GM12875 (cell line): Measurements from ENCODE around the gene RIIAD1.

Source experiments
- H3K4me3 ChIP-seq: one replicate; pipeline ENCODE4 v1.5.1; 2011; ENCODE audit warnings: low read depth, low read length, control low read depth
- TF ChIP-seq, protein P1 (sequence below): IDR thresholded peaks from 2 replicates; pipeline ENCODE4 v1.5.1; 2011; ENCODE audit warnings: low read depth, mild to moderate bottlenecking, control low read depth, inconsistent platforms, low read length, moderate library complexity, borderline replicate concordance; ENCODE audit not compliant: insufficient read depth

Gene RIIAD1

GRCh38 chr1:151704246-151704645 lies 17.1 kb upstream of the RIIAD1 start:
- no peak overlapping the region for H3K4me3 ChIP-seq
- TF ChIP-seq, protein P1, sequence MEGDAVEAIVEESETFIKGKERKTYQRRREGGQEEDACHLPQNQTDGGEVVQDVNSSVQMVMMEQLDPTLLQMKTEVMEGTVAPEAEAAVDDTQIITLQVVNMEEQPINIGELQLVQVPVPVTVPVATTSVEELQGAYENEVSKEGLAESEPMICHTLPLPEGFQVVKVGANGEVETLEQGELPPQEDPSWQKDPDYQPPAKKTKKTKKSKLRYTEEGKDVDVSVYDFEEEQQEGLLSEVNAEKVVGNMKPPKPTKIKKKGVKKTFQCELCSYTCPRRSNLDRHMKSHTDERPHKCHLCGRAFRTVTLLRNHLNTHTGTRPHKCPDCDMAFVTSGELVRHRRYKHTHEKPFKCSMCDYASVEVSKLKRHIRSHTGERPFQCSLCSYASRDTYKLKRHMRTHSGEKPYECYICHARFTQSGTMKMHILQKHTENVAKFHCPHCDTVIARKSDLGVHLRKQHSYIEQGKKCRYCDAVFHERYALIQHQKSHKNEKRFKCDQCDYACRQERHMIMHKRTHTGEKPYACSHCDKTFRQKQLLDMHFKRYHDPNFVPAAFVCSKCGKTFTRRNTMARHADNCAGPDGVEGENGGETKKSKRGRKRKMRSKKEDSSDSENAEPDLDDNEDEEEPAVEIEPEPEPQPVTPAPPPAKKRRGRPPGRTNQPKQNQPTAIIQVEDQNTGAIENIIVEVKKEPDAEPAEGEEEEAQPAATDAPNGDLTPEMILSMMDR: no peak

- TF ChIP-seq, protein P1: no peak
- no peak overlapping the region for H3K4me3 ChIP-seq
Measured at GRCh38 chr1:151705146-151705545, 16.2 kb upstream of the RIIAD1 start.

DNA sequence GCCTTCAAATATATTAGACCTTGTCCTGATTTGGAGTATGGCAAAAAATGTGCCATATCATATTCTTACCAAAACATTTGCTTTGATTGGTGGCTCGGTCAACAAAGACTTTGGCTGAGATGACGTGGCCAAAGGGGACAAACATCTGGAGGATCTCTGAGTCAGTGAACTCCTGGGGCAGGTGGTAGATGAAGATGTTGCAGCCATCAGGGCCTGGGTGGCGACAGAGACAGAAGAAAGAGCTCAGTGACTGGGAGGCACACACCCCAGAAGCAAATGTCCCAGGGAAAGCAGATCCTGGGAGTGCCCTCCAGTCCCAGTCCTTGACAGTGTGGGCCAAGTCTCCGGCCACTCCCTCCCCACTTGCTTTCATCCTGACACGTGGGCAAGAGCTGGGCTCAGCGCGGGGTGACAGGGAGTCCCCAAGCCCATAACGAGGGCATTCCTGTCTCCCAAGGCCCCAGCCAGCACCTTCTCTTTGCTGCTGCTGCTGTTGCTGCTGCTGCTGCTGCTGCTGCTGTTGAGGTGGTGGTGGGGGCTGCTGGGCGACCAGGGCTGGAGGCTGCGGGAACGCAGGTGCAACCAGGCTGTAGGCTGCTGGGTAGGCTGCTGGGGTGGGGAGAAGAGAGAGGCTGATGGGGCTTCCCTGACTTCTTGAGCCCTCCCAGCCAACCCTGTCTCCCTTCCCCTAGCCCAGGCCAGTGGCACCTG lies 15.4 kb upstream of the RIIAD1 start:
- H3K4me3 ChIP-seq: no peak overlapping the region

DNA sequence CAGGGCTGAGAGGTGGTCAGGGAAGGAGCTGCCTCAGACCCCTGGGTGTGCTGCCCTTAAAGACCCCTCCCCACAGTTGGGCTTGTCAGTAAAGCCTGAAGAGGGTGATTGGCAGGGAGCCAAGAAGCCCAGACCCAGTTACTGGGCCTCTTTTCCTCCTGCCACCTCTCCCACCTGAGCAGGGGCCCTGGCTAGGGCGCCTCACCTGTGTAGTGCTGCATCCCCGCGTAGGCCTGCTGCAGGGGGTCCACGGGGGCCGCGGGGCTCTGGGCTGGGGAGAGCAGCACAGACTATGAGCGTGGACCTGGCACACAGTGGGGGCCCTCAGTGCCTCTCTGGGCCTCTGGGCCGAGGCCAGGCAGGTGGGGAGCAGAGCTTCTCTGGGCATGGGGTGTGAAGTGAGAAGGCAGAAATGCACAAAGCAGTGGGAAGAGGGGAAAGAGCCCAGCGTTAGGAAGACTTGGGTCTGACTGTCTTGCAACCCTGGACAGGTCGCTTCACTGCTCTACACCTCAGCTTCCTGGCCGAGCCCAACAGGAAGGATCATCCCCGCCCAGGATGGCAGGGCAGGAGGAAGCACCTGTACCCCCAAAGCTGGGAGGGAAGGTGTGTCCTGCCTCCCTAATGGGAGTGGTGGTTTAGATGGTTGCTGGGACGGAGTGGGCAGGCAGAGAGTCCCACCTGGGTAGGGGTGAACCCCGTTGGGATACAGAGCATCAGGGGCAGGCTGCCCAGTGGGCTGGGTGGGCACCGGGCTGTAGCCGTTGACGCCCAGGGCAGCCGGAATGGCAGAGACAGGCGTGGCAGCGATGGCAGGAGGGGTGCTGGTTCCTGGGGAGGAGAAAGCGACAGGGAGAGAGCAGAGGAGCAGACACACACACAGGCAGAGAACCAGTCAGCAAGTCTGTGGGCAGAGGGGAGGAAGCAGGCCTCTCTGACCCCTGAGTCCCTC lies 14.6 kb upstream of the RIIAD1 start:
- no peak overlapping the region for H3K4me3 ChIP-seq
- TF ChIP-seq, protein P1: no peak

More for the DNA sequence above, 15.4 kb upstream of the RIIAD1 start:
- TF ChIP-seq, protein P1: no peak

- TF ChIP-seq, protein P1: no peak
Measured at GRCh38 chr1:151707541-151708065, 13.7 kb upstream of the RIIAD1 start.

GRCh38 chr1:151708891-151709290 lies 12.4 kb upstream of the RIIAD1 start:
- TF ChIP-seq, protein P1: no peak
- no peak overlapping the region for H3K4me3 ChIP-seq

More at GRCh38 chr1:151707541-151708065, 13.7 kb upstream of the RIIAD1 start:
- no peak overlapping the region for H3K4me3 ChIP-seq
